HPDE6-E6E7 (cell line): ENCODE measurements around the gene BCAS3.

Experiments
- DNase-seq: peaks from one replicate; pipeline ENCODE4 v3.0.0; 2011; ENCODE audit warnings: missing footprints; ENCODE audit errors: extremely low spot score

BCAS3 gene

DNA sequence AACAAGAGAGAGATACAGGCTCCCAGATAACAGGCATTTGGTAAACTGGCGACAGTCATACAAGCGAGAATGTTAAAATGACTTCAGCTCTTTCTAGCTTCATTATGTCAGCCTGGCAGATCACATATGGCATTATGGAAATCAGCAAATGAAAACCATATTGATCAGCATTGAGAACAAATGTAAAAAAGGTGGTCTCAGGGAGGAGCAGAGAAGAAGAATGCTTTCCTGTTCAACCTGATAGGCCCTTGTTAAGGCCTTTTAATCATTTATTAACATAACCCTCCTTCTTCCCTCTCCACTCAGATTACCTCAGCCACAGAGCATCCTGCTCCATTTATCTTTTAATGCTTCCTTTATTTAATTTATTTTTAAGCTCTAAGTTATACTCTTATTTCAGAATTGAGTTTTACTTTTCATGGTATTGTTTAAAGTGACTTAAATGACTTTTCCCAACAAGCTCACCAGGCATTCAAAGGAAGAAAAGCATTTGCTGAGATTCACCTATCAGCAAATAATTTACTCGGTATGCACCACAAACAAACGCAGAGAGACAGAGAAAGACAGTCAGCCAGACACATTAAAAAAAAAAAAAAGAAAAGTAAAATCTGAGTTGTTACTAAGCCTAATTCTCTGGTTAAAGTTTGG is 478.1 kb downstream of the BCAS3 start:
- DNase-seq: no peak

- DNase-seq: no peak
Measured at GRCh38 chr17:61157246-61157886, 479.7 kb downstream of the BCAS3 start.

GRCh38 chr17:61158376-61158775 is 480.7 kb downstream of the BCAS3 start:
- no peak for DNase-seq

DNA sequence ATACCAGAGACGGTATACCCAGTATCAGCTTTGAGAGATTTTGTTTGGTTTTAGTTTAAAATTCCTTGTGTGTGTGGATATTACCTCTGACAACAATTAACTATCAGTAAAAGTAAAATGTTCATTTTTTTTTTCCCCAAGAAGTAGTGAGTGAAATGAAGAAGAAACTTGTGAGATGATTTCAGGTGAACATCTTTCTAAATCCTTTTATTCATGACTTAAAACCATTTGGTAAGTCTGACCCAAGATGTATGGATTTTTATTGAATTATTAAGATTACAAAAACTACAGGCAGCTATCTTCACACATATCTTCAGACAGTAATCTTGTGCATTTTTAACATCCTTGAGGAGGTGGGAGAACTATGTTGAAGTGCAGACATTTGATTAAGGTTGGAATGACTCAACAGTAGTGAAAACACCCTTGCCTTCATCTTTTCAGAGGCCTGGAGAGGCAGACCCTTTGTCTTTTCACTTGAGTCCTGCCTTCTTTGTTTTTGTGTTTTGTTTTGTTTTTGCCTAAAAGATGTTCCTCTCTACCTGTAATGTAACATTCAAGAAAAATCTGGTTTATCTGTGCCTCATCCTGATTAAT is 481.7 kb downstream of the BCAS3 start:
- DNase-seq: no peak

GRCh38 chr17:61160204-61160603 is 482.6 kb downstream of the BCAS3 start:
- no peak for DNase-seq

DNA sequence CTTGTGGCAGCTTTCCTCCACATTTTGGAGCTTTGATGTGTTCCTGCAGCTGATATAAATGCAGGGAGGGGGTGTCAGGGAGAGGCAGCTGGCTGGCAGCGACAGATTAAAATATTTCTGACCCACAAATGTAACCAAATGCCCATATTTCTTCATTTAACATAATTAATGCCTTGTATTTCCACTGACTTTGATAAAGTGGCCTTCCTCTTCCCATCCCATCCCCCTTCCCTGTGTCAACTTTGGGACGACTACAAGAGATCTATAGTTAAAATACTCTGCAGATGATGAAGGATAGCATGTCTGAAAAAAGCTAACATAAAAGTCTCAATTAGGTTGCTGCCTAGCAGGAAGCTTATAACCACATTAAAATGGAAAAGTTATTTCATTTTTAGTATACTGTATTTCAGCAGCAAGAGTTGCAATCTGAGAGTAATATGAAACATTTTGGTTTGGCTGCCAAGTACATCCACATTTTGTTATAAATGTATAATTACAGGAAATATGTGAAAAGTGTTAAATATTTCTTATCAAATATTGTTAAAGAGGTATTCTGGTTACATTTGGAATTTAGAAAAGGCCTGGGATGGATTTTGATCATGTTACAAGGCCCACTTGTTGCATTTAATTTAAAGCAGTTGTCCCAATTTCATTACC is 483.3 kb downstream of the BCAS3 start:
- DNase-seq: no peak

- no peak for DNase-seq
Measured at GRCh38 chr17:61161615-61162134, 484.0 kb downstream of the BCAS3 start.

DNA sequence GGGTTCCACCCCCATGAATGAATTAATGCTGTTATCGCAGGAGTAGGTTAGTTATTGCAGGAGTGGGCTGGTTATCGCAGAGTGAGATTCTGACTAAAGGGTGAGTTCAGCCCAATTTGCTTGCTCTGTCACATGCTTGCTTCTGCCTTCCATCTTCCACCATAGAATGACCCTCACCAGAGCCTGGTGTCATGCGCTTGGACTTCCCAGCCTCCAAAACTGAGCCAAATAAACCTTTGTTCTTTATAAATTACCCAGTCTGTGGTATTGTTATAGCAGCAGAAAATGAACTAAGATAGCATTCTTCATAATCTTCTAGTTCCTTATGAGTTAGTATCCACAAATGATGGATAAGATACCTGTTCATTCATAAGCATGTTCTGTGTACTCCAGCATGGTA is 486.9 kb downstream of the BCAS3 start:
- DNase-seq: no peak

GRCh38 chr17:61167075-61167474 is 489.4 kb downstream of the BCAS3 start:
- no peak for DNase-seq

DNA sequence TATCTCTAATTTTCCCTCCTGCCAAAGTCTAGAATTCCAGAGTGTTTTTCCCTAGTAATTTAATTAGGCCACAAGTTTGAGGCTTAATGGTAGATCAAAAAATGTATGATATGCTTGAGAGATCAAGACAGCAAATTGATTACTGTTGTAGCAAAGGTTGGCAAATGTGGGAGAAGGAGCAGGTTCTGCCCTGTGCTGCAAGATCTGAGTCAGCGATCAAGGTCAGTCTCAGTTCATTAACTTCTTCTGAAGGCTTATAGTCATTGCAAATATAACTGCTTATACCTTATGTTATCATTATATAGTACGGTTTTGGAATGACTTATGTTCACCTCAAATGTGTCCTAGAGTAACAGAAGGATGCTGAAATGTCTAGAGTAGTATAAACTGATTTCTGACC is 490.9 kb downstream of the BCAS3 start:
- DNase-seq: no peak

DNA sequence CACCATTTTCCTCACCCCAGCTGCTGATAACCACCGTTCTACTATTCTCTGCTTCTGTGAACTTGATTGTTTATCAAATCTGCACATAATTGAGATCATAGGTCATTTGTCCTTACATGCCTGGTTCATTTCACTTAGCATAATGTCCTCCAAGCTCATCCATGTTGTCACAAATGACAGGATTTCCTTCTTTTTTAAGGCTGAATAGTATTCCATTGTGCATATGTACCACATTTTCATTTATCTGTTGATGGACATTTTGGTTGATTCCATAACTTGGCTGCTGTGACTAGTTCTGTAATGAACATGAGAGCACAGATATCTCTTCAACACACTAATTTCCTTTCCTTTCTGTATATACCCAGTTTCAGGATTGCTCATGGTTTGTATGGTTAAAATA is 496.7 kb downstream of the BCAS3 start:
- no peak for DNase-seq

DNA sequence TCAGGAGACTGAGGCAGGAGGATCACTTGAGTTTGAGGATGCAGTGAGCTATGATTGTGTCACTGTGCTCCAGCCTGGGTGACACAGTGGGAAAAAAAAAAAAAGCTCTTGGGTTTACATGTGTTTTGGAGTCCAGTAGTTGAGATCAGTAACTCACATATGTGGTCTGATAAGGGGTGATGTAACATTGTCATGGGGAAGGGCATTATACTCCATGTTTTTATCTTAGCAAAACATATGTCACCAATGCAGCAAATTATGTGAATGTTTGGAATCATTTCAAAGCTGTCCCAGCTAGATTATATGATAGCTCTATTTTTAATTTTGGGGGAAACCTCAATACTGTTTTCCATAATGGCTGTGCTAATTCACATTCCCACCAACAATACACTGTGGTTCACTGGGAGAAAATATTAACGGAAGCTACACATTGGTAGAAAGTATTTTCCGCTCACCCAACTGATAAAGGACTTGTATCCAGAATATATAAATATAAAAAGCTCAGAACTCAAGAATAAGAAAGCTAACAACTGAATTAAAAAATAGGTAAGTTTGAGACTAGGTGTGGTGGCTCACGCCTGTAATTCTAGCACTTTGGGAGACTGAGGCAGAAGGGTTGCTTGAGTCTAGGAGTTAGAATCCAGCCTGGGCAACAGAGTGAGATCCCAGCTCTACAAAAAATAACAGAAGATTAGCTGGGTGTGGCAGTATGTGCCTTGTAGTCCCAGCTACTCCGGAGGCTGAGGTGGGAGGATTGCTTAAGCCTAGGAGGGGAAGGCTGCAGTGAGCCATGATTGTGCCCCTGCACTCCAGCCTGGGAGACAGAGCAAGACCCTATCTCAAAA is 497.9 kb downstream of the BCAS3 start:
- no peak for DNase-seq

- no peak for DNase-seq
Measured at GRCh38 chr17:61177351-61177750, 499.7 kb downstream of the BCAS3 start.

DNA sequence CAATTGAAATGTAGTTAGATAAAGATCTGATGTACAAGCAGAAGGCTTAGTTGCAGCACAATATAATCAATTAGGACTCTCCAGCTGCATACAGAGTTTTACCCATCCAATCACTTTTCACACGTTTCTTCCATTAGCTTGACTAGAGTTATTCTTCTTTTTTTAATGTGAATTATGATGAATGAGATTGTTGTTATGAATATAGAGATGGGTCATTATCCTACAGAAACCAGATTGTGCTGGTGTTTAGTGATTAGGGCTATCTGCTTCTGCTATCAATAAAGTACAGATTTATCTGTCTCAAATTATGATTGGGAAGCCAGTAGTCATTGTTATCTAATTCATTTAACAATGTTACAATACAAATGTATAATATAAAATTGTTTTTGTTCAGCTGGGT is 500.6 kb downstream of the BCAS3 start:
- no peak for DNase-seq

- no peak for DNase-seq
Measured at GRCh38 chr17:61179380-61179806, 501.7 kb downstream of the BCAS3 start.

- no peak for DNase-seq
Measured at GRCh38 chr17:61183793-61184192, 506.1 kb downstream of the BCAS3 start.

GRCh38 chr17:61185385-61185784 is 507.7 kb downstream of the BCAS3 start:
- no peak for DNase-seq

DNA sequence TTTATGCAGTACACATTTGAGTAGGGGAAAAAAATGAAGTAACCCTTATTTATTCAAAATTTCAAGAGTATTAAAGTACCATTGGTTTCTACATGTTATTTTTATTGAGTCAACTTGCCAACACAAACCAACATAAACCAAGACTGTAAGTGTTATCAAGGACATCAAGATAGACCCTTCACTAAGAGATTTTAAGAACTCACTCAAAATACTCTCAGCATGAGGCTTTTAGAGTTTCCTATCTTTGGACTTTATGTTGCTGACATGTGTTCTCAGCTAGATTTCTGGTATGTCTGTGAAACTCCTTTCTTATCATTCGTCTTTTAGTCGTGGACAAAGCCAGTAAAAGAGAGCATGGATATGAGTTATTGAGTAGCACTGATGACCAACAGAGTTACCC is 509.4 kb downstream of the BCAS3 start:
- DNase-seq: no peak

GRCh38 chr17:61188081-61188480 is 510.4 kb downstream of the BCAS3 start:
- no peak for DNase-seq

- no peak for DNase-seq
Measured at GRCh38 chr17:61189968-61190367, 512.3 kb downstream of the BCAS3 start.

- DNase-seq: no peak
Measured at GRCh38 chr17:61196302-61196704, 518.7 kb downstream of the BCAS3 start.

GRCh38 chr17:61196799-61197198 is 519.1 kb downstream of the BCAS3 start:
- DNase-seq: no peak
